Chondrocyte (in vitro differentiated cells): ENCODE data around the gene PTGFRN. TPM values are rescaled to one million over a fixed set of nuclear protein-coding genes. Genes with fewer than 3 reads are reported as not detected.

Experiments
- DNase-seq: peaks from one replicate; pipeline ENCODE4 v3.0.0; 2021; ENCODE audit warnings: mixed read lengths, low spot score
- H3K27ac Mint-ChIP-seq: one replicate; pipeline ENCODE4 v1.8.0; 2021; ENCODE audit warnings: mild to moderate bottlenecking, moderate library complexity, mixed read lengths; ENCODE audit not compliant: unreplicated experiment
- H3K27me3 Mint-ChIP-seq: 2 replicates; pipeline ENCODE4 v1.8.0; 2021; ENCODE audit warnings: low read depth, mixed read lengths
- H3K36me3 Mint-ChIP-seq: 2 replicates; pipeline ENCODE4 v1.8.0; 2021; ENCODE audit warnings: low read depth, mixed read lengths
- H3K4me1 Mint-ChIP-seq: 2 replicates; pipeline ENCODE4 v1.8.0; 2021; ENCODE audit warnings: low read depth, mild to moderate bottlenecking, mixed read lengths
- H3K4me3 Mint-ChIP-seq: one replicate; pipeline ENCODE4 v1.8.0; 2021; ENCODE audit warnings: mild to moderate bottlenecking, moderate library complexity, mixed read lengths; ENCODE audit not compliant: unreplicated experiment
- H3K9me3 Mint-ChIP-seq: 2 replicates; pipeline ENCODE4 v1.8.0; 2021; ENCODE audit warnings: low read depth, mixed read lengths
- total RNA-seq: library from RNA; stranded (reverse); gene quantifications from 3 replicates; pipeline ENCODE4 v1.2.1, GENCODE V29; 2021
- TF ChIP-seq, protein P1 (sequence below): fragments of 200-600 bp; sonication (generic); IDR thresholded peaks from 2 replicates; pipeline ENCODE4 v1.5.0; 2021; ENCODE audit warnings: antibody characterized with exemption, mild to moderate bottlenecking, moderate library complexity

Gene PTGFRN
- total RNA-seq, 1 donor from 2014 or later = 117 TPM

DNA sequence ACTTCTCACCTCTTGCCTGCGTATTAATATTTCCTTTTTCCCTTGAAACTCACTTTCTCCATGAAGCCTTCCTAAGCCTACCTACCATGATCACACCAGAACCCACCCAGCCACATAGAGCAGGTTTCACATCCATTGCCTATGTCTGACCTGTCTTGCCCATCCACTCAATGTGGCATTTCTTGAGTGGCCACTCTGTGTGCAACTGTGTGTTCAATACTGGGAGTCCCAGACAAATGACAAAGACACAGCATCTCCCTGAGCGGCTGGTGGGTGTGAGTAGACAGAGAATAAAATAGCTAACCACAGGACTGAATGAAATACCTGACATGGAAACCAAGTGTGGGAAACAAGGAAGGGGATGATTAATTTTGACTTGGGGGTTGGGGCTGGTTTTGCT lies 3.1 kb downstream of the PTGFRN start:
- Mint-ChIP-seq H3K4me1 (peaks cover 6% of the 10 kb centered on the region), H3K27ac (no peak overlapping the region), H3K9me3 (no peaks in the 10 kb centered on the region), H3K4me3 (no peak overlapping the region), H3K36me3 (no peaks in the 10 kb centered on the region), H3K27me3 (no peaks in the 10 kb centered on the region)
- DNase-seq = no peak
- TF ChIP-seq, protein P1, sequence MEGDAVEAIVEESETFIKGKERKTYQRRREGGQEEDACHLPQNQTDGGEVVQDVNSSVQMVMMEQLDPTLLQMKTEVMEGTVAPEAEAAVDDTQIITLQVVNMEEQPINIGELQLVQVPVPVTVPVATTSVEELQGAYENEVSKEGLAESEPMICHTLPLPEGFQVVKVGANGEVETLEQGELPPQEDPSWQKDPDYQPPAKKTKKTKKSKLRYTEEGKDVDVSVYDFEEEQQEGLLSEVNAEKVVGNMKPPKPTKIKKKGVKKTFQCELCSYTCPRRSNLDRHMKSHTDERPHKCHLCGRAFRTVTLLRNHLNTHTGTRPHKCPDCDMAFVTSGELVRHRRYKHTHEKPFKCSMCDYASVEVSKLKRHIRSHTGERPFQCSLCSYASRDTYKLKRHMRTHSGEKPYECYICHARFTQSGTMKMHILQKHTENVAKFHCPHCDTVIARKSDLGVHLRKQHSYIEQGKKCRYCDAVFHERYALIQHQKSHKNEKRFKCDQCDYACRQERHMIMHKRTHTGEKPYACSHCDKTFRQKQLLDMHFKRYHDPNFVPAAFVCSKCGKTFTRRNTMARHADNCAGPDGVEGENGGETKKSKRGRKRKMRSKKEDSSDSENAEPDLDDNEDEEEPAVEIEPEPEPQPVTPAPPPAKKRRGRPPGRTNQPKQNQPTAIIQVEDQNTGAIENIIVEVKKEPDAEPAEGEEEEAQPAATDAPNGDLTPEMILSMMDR = no peak

DNA sequence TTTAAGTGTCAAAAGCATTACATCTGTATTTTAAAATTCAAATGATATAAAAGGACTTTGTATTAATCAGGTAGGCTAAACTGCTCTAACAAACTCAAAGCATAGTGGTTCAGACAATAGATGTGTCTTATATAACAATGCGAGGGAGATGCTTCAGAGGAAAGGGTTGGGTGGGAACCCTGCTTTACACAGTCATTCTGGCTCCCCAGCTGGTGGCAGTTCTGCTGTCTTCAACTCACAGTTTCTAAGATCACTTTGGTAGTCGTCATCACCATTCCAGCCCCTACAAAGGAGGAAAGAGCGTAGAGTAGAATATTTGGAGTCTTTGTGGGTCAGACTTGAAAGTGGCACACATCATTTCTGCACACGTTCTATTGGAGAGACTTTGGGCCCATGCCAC lies 4.2 kb downstream of the PTGFRN start:
- H3K4me1 Mint-ChIP-seq = peaks cover 6% of the 10 kb centered on the region
- no peaks in the 10 kb centered on the region for H3K27me3 Mint-ChIP-seq
- DNase-seq = no peak
- no peaks in the 10 kb centered on the region for H3K36me3 Mint-ChIP-seq
- H3K4me3 Mint-ChIP-seq = no peak overlapping the region
- TF ChIP-seq, protein P1 = no peak
- H3K27ac Mint-ChIP-seq = no peak overlapping the region
- H3K9me3 Mint-ChIP-seq = no peaks in the 10 kb centered on the region

DNA sequence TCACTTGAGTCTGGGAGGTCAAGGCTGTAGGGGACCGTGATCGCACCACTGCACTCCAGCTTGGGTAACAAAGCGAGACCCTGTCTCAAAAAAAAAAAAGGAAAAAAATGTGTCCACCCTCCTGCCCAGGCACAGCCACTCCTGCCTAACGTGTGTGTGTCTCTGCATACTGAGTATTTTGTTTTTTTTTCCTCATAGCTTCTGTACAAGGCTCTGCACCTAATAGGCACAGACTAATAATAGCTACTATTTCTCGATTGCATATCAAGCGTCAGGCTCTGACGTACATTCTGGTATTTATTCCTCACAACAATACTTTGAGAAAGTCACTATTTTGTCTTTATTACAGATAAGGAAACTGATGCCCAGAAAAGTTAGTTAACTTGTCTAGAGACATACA lies 5.0 kb downstream of the PTGFRN start:
- Mint-ChIP-seq H3K27ac (no peak overlapping the region), H3K27me3 (no peaks in the 10 kb centered on the region), H3K36me3 (no peaks in the 10 kb centered on the region), H3K9me3 (no peaks in the 10 kb centered on the region), H3K4me3 (no peak overlapping the region), H3K4me1 (no peaks in the 10 kb centered on the region)
- TF ChIP-seq, protein P1 = no peak
- DNase-seq = no peak

DNA sequence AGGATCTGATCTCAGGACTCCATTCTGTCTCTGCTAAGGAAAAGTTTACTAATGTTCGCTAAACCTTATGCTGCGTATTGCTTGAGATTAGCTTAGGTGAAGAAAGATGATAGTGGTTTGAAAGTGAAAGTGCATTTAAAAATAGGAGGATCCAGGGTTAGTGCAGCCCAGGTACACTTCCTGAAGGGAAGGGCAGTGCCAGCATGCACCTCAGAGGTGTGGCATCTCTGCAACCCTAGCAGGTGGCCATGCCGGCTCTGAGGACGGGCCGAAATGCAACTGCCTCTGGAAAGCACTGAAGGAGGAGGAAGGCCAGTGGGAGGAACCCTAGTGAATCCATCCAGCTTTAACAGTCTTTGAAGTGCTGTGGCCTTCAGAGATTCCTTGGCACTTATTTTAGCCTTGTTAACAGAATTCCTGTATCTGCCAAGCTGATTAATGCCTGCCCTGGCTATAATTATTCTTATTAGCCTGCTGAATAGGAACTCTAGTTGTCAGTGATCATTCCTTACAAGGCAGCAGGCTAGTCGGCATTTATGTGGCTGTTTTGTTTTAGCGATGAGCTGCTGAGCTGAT lies 5.5 kb downstream of the PTGFRN start:
- Mint-ChIP-seq H3K4me3 (no peak overlapping the region), H3K27ac (no peak overlapping the region), H3K36me3 (no peaks in the 10 kb centered on the region), H3K9me3 (no peaks in the 10 kb centered on the region), H3K4me1 (peaks cover 3% of the 10 kb centered on the region), H3K27me3 (no peaks in the 10 kb centered on the region)
- TF ChIP-seq, protein P1 = no peak
- DNase-seq = no peak

DNA sequence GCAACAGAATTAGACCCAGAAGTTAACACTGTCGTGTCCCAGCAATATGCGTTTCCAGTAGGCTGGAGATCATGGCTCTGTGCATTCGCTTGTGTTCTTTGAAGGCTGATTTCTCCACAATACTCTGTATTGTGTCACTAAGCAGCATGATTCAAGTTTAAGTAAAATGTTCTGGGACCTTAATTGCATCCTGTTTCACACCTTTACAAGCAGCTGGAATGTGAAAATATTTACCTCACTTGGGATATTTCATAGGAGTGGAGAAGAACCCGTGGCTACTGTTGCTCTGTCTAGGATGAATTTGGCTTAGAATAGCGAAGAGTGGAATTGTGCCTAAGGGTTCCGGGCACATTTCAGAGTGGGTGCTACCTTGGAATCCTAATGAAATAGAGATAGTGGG lies 6.3 kb downstream of the PTGFRN start:
- no peak overlapping the region for H3K27ac Mint-ChIP-seq
- H3K4me3 Mint-ChIP-seq = no peak overlapping the region

More for the DNA sequence above, 6.3 kb downstream of the PTGFRN start:
- Mint-ChIP-seq H3K27me3 (no peaks in the 10 kb centered on the region), H3K36me3 (no peaks in the 10 kb centered on the region), H3K4me1 (peaks cover 3% of the 10 kb centered on the region), H3K9me3 (no peaks in the 10 kb centered on the region)
- TF ChIP-seq, protein P1 = no peak
- no peak for DNase-seq
